ENCODE results near the gene NELFA.
A peak's percentile ranks its signal among the peaks of the same experiment; 100 is the strongest.
"Not testable (repeated sequence)": the region's sequence is repeated elsewhere in the genome, so short reads cannot be mapped to it uniquely, and the experiment has no call there.

The NELFA gene

DNA sequence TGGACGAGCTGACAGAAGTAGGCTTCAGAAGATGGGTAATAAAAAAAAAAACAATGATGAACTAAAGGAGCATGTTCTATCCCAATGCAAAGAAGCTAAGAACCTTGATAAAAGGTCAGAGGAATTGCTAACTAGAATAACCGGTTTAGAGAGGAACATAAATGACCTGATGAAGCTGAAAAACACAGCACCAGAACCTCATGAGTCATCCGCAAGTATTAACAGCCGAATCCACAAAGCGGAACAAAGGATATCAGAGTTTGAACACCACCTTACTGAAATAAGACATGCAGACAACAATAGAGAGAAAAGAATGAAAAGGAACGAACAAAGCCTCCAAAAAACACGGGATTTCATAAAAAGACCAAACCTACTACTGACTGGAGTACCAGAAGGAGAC is 10.5 kb downstream of the NELFA start:
- intact Hi-C loops (cut with DNase I), result no loop called here
- no peak for DNase-seq

DNA sequence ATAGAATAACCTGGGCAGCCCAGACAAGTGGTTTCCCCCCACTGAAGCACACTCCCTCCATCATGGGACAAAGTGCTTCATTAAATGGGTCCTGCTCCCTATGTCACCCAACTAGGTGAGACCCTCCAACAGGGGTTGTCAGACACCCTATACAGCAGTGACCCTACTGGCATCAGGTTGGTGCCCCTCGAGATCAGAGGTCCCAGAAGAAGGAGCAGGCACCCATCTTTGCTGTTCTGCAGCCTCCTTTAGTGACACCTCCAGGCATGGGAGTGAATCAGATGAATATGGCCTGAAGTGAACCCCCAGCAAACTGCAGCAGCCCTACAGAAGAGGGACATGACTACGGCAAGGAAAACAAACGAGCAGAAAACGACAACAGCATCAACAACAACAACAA is 11.1 kb downstream of the NELFA start:
- intact Hi-C loops (cut with DNase I), result no loop called here
- no peak for DNase-seq

DNA sequence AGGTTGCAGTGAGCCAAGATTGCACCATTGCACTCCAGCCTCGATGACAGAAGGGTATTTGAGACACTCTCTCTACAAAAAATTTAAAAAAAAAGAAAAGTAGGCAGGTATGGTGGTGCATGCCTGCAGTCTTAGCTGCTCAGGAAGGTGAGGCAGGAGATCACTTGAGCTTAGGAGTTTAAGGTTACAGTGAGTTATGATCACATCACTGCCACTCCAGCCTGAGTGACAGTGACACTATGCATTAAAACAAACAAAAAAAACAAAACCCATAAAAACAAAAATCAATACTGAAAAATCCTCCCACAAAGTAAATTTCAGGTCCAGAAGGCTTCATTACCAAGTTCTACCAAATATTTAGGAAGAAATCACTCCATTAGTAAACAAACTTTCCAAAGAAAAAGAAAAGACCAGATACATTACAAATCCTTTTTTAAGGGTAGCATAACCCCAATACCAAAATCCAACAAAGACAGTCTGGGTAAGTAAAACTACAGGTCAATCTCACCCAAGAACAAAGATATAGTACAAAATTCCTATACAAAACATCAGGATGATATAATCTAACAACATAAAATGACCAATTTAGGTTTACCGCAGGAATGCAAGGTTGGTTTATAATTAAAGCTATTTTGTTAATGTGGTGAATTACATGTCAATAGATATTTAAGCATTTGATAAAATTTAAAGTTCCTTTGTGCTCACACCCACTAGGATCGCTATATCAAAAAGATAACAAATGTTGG is 11.7 kb downstream of the NELFA start:
- intact Hi-C loops (cut with DNase I), result no loop called here
- no peak for DNase-seq

DNA sequence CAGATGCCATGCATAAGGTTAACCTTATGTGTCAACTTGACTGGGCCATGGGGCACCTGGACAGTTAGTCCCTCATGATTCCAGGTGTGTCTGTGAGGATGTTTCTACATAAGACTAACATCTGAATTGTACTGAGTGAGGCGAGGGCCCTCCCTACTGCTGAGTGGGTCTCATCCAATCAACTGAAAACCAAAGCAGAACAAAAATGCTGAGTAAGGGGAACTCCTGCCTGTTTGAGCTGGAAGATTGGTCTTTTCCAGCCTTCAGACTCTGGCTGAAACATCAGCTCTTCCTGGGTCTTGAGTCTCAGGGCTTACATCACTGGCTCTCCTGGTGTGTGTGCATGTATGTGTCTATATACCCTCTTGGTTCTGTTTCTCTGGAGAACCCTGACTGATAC is 13.8 kb downstream of the NELFA start:
- intact Hi-C loops (cut with DNase I), result no loop called here
- no peak for DNase-seq

DNA sequence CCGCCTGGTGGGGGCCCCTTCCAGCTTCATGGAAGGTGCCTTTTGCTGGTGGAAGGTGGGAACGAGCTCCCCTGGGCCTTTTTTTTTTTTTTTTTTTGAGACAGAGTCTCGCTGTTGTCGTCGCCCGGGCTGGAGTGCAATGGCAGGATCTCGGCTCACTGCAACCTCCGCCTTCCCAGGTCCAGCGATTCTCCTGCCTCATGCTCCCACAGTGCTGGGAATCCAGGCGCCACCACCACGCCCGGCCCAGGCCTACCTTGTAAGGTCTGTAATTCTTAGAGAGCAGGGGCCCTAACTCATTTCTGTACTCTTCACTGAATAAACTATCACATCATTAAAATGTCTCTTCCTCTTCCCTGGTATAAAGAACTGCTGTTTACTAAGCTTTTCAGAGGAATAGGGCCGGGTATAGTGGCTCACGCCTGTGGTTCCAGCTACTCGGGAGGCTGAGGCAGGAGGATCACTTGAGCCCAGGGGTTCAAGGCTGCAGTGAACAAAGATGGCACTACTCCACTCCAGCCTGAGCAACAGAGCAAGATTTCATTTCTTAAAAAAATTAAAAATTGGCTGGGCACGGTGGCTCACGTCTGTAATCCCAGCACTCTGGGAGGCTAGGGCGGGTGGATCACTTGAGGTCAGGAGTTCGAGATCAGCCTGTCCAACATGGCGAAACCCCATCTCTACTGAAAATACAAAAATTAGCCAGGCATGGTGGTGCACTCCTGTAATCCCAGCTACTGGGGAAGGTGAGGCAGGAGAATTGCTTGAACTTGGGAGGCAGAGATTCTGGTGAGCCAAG is 14.9 kb downstream of the NELFA start:
- intact Hi-C loops (cut with DNase I), result not testable (repeated sequence)
- peak in 2 of 10 donors; percentile 55 to 59 for DNase-seq

DNA sequence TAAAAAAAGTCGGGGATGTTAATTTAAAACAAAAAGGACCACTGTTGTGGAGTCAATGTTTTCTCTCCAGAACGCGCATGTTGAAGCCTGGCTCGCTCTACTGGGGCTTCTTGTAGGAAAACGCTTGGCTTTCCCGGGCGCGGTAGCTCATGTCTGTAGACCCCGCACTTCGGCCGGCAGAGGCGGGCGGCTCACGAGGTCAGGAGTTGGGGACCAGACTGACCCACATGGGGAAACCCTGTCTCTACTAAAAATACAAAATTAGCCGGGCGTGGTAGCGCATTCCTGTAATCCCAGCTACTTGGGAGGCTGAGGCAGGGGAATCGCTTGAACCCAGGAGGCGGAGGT is 15.6 kb downstream of the NELFA start:
- intact Hi-C loops (cut with DNase I), result no loop called here
- peak in 2 of 10 donors; percentile 81 to 89 for DNase-seq

DNA sequence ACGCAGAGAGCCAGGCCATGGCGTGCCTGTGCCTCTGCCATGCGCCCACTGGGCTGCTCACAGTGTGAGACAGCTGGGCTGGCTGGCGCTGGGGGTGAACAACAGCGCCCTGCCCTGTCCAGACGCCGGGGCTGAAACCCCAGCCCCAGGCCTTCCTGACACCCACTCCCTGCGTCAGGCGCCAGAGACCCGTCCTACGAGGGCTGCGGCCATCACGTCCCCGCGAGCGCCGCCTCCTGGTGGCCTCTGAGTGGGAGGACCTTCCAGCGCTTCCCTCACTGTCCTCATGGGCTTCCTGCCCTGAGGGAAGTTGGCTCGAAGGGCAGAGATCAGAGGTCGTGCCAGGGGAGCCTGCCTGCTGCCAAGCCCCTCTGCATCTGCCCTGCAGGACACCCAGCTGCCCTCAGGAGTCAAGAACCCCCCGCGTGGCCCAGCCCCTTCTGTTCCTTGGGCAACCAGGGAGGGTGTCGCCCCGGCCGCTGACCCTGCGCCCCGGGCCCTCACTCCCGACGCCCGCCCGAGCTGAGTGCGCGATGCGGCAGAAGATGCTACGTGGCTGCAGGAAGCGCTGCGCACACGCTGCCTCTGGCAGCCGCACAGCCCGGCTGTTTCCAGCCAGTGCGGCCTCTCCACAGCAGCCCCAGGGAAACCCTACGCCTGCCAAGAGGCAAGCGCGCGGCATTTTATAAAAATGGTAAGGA is 16.2 kb downstream of the NELFA start:
- intact Hi-C loops (cut with DNase I), result no loop called here
- DNase-seq, result peak in 5 of 10 donors; percentile 46 to 90 (median 77)

DNA sequence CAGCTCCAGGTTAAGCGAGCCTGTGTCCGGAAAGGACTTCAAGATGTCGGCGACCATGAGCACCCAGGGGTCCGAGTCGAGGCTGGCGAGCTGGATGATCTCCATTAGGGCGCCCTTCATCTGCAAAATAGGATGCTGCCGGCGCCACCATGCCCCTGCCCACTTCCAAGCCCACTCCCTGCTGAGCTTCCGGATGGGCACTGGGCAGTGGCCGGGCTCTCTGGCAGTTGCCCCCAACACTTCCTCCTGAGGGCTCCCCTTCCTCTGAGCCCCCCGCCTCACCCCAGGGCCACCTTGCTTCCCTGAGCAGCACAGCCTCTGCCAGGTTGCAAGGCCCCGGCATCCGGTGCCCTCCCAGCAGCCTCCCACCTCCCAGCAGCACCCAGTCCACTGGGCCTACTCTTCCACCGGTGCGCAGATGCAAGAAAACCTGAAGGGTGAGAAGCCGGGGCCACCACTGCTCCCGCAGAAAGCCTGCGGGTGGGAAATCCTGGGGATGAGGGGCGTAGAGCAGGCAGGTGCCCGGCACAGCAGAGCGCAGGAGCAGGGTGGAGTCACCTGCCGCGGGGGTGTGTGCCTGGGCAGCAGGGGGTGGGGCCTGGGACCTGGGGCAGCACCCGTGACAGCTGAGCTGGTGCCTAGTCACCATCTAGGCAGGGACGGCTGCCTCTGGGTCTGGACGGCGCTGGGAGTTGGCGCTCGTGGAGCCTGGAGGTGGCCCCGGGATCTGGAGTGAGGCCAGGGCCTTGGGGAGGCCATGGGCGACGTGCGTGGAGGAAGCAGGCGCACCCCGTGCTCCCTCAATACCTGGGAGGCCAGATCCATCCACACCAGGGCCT is 17.0 kb downstream of the NELFA start:
- DNase-seq, result peak in 4 of 10 donors; percentile 1 to 87 (median 80)
- intact Hi-C loops (cut with DNase I), result no loop called here

DNA sequence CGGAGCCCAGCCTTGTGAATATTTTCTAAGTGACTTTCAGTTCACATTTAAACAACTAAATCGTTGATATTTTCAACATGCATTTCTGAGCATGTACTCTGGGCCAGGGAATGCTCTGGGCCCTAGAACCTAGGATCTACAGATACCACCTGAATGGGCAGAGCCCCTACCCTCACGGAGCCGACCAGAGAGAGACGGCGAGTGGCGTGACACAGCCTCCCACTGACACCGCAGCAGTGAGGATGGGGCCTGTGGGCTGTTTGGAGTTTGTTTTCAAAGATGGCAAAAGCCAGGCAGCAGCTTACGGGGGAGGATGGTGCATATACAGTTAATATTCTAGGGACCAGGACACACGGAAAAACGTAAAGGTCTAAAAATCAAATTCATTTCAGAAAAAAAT is 17.7 kb downstream of the NELFA start:
- intact Hi-C loops (cut with DNase I), result no loop called here
- DNase-seq, result peak in 2 of 10 donors; percentile 1 to 47

DNA sequence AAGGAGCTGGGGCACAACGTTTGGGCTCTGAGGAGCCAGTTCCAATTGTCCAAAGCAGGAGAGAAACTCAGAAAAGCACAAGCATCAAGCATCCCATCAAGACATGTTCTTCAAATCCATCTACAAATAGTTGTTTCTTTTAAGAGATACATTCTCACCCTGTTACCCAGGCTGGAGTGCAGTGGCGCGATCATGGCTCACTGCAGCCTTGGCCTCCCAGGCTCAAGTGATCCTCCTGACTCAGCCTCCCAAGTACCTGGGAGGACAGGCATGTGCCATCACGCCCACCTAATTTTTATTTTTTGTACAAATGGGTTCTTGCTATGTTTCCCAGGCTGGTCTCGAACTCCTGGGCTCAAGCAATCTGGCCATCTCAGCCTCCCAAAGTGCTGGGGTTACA is 18.1 kb downstream of the NELFA start:
- no peak for DNase-seq
- intact Hi-C loops (cut with DNase I), result no loop called here

DNA sequence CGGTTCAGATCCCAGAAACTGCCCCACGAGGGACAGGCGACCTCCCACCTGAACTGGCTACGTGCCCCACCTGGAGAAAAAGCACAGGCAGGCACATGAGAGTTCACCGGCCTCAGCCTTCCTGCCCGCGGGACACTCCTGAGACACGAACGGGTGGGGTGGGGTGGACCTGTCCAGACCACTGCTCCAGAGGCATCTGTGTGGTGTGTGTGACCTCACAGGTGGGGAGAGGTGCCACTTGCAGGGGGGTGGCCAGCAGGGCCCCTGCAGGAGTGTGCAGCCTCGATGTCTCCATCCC is 18.5 kb downstream of the NELFA start:
- intact Hi-C loops (cut with DNase I), result no loop called here
- peak in 3 of 10 donors; percentile 1 to 78 (median 62) for DNase-seq

DNA sequence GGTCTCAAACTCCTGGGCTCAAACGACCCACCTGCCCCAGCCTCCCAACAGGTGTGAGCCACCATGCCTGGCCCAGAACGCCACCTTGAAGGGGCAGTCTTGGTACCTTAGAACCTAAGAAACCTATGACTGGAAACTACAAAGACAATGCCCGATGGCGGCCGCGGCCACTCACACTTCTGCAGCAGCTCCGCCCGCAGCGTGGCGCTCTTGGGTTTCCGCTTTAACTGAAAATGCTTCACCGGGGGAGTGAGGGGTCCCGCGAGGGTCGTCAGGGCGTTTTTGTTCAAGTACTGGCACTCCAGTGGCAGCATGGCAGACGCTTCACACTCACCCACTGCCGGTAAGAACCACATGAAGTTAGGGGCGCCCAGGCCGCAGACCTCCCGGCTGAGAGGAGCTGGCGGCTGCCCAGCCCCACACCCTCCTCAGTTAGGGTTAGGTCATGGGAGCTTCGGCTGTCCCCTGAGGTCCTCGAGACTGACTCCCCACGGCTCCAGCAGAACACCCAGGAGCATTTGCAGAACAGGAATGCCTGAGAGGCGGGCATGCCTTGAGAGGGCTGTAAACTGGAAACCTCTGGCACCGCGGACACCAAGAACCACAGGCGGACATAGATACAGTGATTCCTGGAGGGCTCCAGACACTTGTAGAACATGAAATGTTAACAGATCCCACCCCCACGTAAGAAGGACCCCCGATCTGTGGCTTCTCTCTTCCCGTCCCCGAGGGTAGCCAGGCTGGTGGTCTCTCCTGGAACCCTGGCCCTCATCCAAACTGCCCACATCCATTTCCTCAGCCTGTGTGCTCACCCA is 19.0 kb downstream of the NELFA start:
- peak in 3 of 10 donors; percentile 0 to 76 (median 64) for DNase-seq
- intact Hi-C loops (cut with DNase I), result no loop called here

DNA sequence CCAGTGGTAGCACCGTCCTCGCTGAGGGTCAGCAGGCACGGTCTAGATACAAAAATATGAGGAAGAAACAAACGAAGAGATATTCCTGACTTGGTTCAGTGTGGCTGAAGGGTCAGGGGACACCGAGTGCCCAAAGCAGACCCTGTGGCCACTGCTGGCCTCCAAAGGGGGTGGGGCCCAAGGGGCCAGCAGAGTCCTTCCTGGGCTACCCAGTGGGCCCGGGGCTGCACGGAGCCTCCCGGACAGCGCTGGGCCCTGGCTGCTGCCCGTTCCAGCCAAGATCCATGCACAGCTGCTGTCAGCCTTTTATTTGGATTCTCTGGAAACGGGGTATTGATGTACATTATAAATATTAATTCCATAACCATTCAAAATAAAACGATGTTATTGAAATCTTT is 20.4 kb downstream of the NELFA start:
- DNase-seq, result peak in 2 of 10 donors; percentile 46 to 67
- intact Hi-C loops (cut with DNase I), result no loop called here

DNA sequence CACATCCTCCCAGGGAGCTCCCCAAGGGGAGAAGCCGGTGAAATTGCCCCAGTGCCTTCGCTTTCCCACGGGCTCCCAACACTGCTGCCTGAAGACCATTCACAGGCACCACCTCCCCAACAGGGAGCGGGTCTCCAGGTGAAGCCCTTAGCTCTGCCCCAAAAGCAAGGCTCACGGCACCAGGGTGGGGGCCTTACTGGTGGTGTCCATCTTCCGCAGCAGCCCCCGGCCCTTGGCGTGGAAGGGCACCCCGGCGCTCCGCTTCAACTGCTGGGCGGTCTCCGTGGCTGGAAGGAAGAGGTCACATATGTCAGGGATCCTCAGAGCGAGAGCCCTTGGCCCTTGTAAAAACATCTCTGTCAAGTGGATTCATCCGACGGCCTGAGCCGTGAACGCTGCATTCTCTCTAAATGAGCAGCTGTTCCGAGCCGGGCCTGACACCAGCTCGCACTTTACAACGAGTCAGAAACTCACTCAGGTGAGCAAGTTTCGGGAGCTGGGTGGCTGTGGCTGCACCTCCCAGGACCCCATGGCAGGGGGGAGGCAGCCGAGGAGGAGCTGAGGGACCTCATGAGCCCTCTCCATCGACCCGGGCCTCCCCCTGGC is 20.9 kb downstream of the NELFA start:
- intact Hi-C loops (cut with DNase I), result no loop called here
- DNase-seq, result peak in 3 of 10 donors; percentile 0 to 72 (median 65)

DNA sequence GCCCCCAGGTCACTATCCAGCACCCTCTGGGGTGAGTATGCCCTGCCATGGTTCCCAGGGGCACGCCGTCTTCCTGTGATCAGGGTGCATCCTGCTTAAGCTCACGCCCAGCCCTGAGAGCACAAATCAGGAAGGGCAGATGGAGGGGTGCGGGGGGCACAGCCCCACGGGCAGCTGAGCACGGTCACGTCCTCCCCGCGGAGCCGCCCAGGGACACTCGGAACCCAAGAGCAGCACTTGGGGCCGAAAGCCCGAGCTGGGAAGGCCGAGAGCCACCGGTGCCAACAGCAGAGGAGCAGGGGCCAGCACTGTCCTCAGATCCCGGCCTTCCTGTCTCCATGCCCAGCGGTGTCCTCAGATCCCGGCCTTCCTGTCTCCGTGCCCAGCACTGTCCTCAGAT is 21.5 kb downstream of the NELFA start:
- intact Hi-C loops (cut with DNase I), result no loop called here

DNA sequence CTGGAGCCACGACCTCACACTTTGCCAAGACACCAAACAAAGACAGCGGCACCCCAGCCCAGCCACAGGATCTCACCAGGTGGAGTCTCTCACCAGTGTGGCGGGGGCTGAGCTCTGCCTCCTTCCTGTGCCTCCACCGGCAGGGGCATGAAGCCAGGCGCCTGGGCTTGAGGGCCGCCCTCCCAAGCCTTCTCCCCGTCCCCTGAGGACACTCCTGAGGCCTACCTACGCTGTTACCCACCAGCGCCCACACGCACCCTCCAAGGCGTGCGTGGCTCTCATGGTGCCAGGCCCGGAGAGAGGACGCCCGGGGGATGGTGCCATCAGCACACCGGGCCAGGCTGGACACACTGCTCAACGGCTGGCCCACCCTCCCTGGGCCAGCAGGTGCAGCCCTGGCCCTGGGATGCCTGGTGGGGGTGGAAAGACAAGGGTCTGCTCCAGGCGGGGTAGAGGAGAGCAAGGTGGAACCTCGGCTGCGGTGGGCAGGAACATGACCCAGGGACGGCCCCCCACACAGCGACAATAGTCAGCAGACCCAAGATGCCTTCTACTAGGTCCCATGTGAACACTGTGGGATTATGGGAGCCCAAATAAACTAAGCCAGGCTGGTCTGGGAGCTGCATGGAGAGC is 22.1 kb downstream of the NELFA start:
- peak in 4 of 10 donors; percentile 1 to 84 (median 77) for DNase-seq
- intact Hi-C loops (cut with DNase I), result no loop called here

More for the DNA sequence above, 21.5 kb downstream of the NELFA start:
- peak in 2 of 10 donors; percentile 73 to 74 for DNase-seq

DNA sequence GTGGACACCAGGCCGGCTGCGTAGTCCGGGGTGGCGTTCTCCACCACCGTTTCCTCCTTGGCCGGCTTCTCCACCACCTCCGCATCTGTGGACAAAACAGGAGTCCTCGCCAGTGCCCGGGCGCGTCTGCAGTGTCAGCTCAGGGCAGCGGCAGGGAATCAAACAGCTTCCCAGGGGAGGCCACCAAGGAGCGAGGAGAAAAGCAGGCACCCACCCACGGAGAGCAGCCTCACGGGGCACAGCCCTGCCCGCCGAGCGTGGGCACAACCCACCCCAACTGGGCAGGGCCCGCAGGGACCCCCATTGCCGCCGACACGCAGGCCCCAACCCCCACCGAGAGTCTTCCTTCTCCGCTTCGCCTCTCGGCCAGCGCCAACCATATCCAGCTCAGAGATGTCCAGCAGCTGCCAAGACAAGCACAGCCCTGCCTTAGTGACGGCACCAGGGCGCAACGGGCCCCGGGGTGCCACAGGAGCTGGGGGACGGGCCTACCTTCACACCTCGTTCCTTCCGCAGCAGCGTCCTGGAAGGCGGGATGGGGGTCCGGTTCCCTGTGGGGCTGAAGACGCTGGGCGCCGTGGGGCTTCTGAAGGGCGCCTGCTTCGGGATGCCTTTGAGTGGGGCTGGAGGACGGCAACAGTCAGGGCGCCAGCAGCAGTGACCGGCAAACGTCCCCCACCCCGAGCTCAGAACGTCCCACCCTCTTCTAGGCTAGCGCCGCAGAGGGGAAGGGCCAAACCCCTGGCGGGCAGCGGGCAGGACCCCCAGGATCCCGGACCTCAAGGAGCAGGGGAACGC is 22.8 kb downstream of the NELFA start:
- intact Hi-C loops (cut with DNase I), result no loop called here
- DNase-seq, result peak in 4 of 10 donors; percentile 3 to 84 (median 71)

DNA sequence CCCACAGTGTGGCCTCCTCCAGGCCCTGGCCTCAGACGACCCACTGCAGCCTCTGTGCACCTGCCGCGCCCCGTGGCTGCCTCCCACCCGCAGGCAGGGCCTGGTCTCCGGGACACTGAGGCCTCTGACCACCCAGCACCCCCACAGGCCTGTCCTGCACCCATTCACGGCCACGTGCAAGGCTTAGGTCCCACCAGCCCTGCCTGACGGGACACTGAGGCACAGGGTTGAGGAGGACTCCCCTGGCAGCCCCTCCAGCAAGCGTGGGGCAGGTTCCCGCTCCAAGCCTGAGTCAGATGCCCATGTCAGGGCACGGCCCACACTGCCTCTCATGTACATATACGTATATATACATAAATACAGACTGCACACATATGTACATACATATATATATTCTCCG is 23.5 kb downstream of the NELFA start:
- intact Hi-C loops (cut with DNase I), result no loop called here
- DNase-seq, result peak in 3 of 10 donors; percentile 46 to 59 (median 58)
